HG02970 (cell line): ENCODE measurements around the gene LARP4B.
"Not testable (repeated sequence)": the region's sequence is repeated elsewhere in the genome, so short reads cannot be mapped to it uniquely, and the experiment has no call there.

Experiments
- ATAC-seq: cut with Tn5 transposase; IDR thresholded peaks from one replicate; pipeline ENCODE4 v1.9.1; 2021; ENCODE audit warnings: mild to moderate bottlenecking, moderate library complexity, moderate number of reproducible peaks; ENCODE audit not compliant: unreplicated experiment, low FRiP score

Gene LARP4B

DNA sequence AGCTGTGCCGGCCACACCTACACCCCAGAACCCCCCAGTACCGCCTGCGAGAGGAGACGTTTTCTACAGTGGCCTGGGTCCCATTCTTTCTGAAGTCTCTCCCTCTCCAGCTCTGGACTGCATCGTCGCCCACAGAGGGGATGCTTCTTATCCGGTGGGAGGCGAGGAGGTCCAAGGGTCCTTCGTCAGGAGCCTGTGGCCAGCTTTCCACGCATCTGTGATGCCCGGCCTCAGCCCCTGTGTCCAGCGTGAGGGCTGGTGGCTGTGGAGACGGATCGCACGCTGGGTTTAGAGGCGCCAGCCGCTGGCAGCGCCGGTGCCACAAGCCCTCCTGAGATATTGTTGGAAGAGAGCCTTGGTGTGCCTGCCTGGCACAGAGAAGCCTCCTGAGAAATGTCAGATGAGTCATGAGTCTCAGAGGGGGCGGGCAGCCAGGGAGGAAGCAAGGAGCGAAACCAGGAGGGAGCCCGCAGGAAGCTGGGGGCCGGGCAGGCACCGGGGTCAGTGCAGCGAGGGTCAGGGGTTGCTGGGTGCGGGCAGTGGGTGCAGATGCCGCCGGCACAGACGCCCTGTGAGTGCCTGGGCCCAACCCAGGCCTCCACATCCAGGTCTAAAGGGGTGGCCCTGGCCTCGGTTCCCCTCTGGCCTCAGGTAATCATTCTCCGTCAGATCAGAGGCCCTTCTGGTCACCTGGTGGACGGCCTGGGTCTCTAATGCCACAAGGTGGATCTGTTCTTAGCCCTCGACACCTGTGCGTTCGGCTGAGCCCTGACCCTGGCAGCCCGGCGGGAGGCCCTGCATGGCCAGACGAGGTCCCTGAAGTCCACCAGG is 156.0 kb downstream of the LARP4B start:
- no peak for ATAC-seq

DNA sequence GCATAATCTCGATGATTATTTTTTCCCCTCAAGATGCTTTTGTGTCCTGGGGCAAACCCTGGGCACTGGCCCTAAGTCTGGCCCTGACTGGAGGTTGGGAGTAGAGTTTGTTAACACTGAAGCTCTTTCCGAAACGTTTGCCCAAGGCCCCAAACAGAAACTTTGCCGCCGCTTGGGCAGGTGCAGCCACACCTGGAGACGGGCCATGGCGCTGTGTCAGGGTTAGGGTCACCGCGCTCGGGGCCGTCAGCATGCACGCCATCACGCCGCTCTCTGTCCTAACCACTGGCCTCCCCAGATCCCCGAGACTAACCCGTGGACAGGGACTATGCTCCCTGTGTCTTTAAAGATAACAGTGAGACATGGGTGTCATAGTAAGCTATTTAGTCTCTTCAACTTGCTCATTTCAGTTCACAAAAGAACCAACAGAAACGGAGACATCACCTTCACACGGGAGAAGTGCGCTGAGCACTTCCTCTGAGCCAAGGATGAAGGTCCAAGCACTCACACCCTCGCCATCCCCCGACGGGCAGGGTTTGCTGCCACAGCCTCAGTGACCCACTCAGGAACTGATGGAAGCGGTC is 156.8 kb downstream of the LARP4B start:
- ATAC-seq = no peak

- ATAC-seq = no peak
Measured at GRCh38 chr10:774223-774622, 157.3 kb downstream of the LARP4B start.

- no peak for ATAC-seq
Measured at GRCh38 chr10:773562-774161, 157.8 kb downstream of the LARP4B start.

DNA sequence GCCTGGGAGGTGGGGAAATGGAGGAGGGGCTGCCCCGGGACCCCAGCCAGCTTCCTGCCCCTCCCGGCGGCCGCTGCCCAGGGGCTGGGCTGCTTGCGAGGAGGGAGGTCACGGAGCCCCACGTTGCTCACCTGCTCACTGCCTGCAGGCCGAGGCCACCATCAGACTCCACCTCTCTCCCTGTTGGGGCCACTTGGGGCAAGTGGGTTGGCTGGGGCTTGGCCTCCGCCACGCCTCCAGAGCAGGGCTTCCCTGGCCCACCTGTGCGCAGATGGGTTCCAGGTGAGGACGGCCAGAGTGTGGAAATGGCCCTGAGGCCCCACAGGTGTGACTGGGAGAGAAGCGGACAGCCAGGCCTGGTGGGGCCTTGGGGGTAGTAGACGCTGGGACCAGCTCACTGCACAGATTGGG is 159.3 kb downstream of the LARP4B start:
- ATAC-seq = no peak

DNA sequence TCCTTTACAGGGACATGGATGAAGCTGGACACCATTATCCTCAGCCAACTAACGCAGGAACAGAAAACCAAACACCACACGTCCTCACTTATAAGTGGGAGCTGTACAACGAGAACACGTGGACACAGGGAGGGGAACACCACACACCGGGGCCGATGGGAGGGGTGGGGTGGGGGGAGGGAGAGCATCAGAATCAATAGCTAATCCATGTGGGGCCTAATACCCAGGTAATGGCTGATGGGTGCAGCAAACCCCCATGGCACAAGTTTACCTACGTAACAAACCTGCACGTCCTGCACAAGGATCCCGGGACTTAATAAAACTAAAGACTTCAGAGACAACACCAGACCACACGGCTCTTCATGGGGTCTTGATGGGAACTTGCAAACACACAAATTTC is 159.9 kb downstream of the LARP4B start:
- no peak for ATAC-seq

GRCh38 chr10:770975-771374 is 160.5 kb downstream of the LARP4B start:
- ATAC-seq = no peak

DNA sequence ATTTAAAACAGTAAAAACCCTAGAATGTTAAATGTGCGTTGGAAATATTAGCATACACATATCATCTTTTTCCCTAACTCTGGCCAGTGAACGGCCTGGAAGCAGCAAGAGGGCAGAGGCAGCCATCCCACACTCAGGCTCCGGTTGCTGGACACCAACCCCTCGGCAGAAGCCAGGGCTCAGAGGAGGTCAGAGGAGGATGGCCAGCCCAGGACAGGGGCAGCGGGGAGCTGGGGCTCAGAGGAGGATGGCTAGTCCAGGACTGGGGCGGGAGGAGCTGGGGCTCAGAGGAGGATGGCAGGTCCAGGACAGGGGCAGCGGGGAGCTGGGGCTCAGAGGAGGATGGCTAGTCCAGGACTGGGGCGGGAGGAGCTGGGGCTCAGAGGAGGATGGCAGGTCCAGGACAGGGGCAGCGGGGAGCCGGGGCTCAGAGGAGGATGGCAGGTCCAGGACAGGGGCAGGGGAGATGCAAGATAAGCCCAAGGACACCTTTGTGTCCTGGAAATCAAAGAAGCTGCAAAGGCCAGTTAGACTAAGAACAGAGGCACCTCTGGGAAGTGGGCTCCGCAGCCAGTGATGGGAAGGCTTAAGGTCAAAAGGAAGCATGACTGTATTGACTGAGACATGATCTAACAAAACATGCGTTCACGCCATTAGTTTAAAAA is 161.3 kb downstream of the LARP4B start:
- ATAC-seq = not testable (repeated sequence)

GRCh38 chr10:767794-768193 is 163.7 kb downstream of the LARP4B start:
- no peak for ATAC-seq

- ATAC-seq = no peak
Measured at GRCh38 chr10:767211-767610, 164.3 kb downstream of the LARP4B start.

DNA sequence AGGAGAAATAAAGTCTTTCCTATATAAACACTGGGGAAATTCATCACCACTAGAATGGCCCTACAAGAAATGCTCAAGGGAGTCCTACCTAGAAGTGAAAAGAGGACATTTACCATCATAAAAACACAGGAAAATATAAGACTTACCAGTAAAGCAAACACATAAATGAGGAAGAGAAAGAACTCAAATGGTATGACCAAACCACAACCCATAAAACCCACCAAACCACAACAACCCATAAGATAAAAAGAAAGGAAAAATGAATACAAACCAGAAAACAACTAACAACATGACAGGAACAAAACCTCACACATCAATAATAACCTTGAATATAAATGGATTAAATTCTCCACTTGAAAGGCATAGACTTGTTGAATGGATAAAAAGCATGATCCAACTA is 170.1 kb downstream of the LARP4B start:
- no peak for ATAC-seq

- ATAC-seq = no peak
Measured at GRCh38 chr10:760622-761021, 170.9 kb downstream of the LARP4B start.

DNA sequence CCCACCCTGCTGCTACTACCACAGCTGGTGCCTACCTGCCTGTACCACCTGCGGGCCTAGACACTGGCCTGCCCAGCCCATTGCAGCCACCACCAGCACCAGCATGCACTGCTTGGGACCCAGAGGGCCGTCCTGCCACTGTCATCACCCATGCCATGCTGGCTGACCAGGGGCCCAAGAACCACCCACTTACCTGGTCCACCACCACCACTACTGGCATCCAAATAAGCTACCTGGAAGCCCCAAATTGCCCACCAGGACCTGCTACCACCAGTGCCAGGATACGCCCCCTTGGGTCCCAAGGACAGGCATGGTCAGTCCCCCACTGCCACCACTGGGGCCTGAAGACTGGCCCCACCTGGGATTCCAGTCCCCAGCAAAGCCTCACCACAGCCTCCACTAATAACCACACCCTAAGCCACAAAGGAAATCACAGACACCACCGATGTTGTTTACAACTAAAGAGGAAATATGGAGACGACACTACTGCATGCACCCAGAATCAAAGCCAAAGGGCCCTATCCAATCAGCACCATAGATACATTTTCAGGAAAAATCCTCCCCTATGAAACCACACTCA is 171.5 kb downstream of the LARP4B start:
- ATAC-seq = no peak
